Activated CD8-positive, alpha-beta memory T cell treated with anti-CD3 and anti-CD28 coated beads for 4 hours (primary cell): ENCODE measurements around the gene OLR1.

Experiments used
- DNase-seq, 2 donors: peaks; one replicate each; pipeline ENCODE4 v3.0.0-alpha.2; 2020; ENCODE audit warnings: low read depth in 2 of 2

Gene OLR1

DNA sequence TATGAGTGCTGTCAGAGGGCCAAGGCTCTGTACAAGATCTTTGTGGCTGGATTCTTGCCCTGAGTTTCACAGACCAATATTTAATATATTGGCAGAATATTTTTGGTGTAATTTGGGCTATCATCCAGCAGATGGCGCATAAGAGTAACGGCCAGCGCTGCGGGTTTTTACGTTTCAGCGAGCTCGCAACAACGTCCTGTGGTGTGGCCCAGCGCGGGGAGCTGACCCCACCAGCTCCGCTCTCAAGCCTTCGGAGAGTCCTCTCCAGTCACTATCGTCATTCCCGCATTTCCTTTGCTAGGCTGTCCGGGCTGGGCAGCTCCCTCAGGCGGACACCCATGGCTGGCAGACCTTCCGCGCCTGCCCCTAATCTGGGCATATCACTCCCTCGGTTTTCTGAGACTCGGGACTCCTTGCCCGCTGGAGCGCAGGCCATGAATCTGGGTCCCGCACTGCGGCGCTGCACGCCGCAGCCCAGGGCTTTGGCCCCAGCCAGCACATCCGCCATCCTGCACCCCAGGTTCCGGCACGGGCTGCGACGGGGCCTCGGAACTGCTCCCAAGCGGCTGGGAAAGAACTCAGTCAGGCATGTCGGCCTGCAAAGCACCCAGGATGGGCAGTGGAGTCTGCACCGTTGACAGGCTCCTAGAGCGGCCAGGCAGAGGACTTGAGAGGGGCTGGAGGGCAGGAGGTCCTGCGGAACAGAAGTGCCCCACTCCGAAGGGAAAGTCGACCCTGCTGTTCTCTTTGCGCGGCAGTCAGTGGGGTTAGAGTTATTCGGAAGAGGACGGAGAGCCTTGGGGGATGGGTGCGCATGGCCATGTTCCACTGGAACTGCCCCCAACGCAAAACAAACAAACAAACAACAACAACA lies 18.4 kb downstream of the OLR1 start:
- DNase-seq = peak; percentile 12 to 25

DNA sequence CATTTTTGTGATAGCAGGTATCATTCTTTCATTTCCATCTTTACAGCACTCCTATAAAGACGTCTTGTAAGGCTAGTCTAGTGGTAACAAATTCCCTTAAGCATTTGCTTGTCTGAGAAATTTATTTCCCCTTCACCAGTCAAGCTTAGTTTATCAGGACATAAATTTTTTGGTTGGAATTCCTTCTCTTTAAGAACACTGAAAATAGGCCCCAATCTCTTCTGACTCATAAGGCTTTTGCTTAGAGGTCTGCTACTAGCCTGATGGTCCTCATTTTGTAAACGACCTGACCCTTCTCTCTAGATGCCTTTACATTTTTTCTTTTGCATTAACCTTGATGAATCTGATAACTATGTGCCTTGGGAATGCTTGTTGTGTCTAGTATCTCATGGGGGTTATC lies 20.3 kb downstream of the OLR1 start:
- no peak for DNase-seq

DNA sequence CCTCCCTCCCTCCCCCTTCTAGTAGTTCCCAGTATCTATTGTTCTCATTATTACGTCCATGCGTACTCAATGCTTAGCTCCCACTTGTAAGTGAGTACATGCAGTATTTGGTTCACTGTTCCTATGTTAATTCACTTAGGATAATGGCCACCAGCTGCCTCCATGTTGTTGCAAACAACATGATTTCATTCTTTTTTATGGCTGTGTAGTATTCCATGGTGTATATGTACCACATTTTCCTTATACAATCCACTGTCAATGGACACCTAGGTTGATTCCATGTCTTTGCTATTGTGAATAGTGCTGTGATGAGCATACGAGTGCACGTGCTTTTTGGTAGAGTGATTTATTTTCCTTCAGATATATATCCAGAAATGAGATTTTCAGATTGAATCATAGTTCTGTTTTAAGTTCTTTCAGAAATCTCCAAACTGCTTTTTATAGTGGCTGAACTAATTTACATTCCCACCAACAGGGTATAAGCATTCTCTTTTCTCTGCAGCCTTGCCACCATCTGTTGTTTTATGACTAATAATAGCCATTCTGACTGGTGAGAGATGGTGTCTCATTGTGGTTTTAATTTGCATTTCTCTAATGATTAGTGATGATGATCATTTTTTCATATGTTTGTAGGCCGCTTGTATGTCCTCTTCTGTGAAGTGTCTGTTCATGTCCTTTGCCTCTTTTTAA lies 24.1 kb downstream of the OLR1 start:
- DNase-seq = no peak

DNA sequence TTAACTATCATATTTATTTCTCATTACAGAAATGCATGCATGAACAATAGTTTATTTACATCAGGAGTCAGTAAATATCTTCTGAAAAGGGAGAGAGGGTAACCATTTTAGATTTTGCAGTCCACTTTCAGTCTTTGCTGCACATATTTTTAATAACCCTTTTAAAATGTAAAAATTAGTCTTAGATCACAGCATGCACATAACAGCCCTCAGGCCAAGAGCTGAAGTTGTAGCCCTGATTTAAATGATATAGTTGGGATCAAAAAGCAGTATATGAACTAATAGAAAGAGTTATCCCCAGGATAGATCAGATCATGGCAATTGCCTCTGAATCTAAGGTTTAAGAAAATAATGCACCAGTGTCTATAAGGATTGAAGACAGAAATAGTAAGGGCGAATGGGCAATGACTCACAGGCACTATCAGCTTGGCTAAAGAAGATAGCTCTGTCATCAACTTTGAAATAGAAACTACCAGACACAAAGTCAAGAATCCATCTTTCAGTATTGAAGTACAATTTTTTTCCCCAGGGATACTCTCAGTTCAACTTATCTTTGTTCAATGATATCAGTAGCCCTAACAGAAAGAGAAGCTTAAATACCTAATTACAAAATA lies 28.8 kb downstream of the OLR1 start:
- DNase-seq = no peak

DNA sequence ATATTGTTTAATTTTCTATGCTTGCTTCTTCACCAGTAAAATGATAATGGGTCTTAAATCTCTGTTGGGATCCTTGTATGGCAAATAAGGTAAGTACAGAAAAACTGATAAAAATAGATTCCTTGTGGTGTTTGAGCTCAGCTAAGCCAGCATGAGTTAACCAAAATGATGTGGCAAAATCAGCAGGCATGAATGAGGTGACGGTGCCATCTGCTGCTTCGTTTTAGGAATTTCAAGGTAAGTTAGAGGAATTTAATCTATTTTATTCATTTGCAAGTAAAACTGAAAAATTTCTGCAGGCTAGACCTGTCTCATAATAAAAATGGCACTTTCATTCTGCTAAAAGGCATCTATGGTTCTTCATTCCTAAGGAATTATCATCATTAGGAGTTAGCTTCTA lies 31.9 kb downstream of the OLR1 start:
- DNase-seq = peak in 1 of 2 donors; percentile 18

DNA sequence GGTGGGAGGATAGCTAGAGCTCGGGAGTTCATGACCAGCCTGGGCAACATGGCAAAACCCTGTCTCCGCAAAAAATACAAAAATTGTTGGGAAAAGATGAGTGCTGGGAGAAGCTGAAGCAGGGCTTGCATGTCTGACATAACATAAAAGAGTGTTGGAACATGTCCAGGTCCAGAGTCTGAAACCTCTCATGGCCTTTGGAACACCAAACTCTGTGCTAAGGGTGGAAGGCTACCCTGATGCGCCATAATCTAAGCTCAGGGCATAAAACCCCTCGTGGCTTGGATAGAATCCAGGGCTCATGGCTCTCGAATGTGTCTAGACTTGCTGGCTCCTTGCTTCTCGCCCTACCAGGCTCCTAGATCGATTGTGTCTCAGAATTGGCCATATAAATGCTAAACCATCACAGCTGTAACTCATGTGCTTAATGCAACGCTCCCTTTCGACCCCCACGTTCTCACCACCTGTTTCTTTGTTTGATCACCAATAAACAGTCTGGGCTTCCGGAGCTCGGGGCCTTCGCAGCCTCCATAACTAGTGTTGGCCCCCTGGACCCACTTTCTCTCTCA lies 35.2 kb downstream of the OLR1 start:
- no peak for DNase-seq

DNA sequence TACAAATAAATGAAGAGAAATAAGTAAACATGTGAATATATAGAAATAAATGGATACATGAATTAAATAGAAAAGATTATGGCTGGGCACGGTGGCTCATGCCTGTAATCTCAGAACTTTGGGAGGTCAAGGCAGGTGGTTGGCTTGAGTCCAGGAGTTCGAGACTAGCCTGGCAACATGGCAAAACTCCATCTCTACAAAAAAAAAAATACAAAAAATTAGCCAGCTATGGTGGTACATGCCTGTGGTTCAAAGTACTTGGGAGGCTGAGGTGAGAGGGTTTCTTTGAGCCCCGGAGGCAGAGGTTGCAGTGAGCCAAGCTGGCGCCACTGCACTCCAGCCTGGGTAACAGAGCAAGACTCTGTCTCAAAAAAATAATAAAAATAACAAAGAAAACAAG lies 36.8 kb downstream of the OLR1 start:
- no peak for DNase-seq

DNA sequence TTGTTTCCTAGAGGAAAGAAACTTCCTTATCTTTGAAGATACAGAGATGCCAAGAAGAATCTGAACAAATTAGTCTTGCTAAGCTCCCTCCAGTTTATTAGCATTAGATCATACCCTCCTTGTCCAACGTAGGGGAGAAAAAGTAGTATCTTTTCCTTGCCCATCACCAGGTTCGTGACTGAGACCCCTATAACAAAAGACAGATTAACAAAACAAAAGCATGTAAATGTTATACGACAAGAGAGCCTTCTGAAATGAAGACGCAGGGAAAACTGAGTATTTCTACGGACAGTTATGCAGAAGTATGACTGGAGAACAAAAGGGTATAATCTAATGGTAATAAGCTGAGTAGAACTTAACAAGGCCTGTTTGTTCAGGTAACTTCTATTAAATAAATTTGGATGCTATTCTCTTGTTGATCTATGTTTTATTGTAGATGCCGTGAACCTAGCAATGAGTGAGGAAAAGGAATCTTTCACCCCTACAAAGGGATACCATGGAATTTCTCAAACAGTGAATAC lies 39.0 kb downstream of the OLR1 start:
- no peak for DNase-seq

DNA sequence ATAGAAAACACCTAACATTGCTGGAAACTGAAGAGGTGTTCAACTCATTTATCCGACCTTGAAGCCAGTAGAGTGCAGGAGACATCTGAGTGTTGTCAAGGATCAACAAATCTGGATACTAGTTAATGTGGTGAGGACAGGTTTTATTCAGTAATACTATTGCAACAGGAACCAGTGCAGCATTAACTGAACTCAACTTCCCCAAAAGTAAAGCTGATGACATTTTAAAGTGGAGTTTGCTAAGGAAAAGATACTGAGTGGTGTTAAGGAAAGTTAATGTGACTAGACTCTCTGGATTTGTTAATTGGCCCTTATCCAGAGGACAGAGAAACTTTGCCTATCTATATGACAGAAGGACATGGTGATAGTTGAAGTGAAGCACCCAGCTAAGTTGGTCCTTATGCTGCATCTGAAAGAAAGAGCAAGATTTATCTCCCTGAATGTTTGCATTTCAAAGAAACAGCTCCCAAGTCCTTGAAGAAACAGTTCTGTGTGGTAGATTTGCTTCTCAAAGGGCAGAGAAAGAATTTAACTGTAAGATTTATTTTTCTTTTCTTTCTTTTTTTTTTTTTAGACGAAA lies 40.7 kb downstream of the OLR1 start:
- DNase-seq = no peak

DNA sequence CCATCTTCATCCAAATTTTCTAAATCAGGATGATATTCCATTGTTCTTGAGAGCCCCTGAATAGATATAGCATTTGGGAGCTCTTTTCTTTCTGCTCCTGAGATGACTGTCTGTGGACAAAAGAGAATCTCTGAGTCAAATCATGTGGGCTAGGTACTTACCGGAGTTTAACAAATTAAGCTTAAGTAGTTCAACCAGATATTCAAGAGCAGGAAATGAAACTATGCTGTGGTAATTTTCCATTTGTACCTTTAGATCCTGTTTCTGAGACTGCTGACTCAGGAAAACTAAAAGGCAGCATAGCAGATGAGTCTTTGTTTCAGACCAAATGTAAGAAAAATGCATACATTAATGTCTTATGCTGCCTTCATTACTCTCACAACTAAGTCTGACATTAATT lies 41.9 kb downstream of the OLR1 start, which contains the start of gene CLEC7A:
TSS of gene CLEC7A (minus strand) at position 158 of the 400 bp plus-strand sequence. CDS start at position 41, 117 bp downstream.
- no peak for DNase-seq

DNA sequence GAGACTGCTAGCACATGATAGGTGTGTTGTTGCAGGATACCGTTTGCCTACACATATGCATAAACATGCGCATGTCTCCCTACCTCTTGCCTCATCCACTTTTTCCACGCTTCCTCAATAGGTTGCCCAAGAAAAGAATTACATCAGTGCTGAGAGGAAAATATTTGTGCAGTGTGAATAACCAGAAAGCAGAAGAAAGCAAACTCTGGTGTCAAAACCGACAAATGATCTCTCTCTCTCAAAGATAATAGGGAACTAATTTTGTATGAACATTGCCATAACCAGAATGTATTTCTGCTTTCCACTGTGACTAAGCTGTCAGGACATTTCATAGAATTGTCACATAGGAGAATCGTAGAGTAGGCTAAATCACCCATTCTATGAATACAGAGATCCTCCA lies 43.2 kb downstream of the OLR1 start:
- DNase-seq = no peak

DNA sequence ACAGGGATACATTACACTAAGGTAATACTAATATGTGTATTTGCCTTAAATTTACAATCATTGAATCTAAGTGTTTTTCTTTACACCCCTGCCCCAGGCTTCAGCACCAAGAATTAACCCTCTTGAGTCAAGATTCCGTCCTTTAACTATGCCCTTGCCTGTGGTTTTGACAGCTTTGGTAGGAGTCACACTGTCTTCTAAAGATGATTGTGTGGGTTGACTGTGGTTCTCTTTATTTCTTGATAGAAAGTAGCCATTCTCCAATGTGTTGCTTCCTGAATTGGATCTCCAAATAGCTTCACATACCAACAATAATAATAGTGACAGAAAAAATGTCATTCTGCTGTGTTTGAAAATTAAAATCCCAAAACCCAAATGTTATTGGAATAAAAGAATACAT lies 45.5 kb downstream of the OLR1 start:
- DNase-seq = no peak

DNA sequence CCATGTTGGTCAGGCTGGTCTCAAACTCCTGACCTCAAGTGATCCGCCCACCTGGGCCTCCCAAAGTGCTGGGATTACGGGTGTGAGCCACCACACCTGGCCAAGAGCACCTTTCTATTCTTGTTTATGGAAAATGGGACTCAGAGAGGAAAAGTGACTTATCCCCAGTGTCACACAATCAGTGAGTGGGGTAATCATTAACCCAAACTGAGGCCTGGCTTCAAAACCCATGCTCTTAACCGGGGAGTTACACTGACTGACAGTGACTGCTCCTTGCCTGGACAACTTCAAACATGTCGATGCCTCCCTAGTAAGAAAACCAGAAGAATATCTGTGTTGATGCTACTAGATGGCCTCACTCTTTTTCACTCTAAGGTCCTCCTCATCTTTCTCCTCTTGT lies 49.2 kb downstream of the OLR1 start:
- DNase-seq = no peak

DNA sequence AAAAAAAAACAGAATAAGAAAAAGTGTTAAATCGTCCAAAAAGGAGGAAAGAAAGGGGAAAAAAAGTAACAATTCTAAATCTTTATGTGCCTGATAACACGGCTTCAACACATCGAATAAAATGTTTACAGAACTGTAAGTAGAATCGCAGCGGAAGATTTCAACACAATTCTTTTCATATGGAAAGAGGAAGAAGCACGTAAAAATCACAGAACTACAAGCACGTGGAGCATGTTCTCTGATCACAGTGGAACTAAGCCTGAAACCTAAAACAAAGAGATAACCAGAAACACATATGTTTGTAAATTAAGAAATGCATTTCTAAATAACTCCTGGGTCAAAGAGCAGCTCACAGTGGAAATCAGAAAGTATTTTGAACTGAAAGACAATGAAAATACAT lies 50.7 kb downstream of the OLR1 start:
- no peak for DNase-seq

DNA sequence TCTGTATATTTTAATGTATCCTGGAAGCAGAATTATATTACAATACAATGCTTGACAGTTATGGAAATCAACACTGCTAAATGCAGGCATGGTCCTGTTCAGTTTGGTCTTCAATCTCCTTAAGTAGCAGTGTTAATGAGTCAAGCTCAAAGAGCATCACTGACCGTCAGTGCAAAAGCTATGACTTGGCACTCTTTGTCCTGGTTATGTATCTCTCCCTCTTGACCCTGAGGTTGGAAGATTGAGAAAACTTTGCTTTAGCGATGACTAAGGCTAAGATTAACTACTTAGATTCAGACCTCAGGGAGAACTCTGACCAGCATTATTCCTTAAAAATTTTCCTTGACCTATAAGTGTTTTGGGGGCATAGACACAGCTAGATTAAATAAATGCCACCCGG lies 52.9 kb downstream of the OLR1 start:
- no peak for DNase-seq

DNA sequence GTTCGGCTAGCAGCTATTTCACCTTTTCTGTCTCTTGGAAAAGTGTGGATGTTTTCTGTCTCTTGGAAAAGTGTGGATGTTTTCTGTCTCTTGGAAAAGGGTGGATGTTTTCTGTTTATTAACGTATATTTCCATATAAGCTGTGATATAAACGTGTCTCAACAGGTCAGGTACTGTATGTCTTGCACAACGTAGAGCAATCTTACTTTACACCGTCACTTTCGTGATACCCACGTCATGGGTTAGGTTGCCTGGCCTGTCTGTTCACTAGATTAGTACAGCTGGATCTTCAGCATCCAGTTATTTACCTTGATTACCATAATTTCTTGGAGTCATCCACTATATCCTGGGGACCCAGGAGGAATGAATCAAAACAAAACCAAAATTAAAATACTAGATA lies 56.0 kb downstream of the OLR1 start:
- no peak for DNase-seq

DNA sequence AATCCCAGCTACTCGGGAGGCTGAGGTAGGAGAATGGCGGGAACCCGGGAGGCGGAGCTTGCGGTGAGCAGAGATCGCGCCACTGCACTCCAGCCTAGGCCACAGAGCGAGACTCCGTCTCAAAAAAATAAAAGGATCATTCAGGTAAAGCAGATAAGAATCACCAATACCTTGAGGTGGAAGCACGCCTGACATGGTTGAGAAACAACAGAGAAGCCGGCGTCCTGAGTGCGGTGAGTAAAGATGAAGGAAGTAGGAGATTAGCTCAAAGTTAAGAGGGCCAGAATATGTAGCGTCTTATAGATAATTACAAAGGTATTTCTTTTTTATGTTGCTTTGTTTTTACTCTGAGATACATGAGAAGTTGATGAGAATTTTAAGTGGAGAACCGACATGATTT lies 56.6 kb downstream of the OLR1 start:
- no peak for DNase-seq

DNA sequence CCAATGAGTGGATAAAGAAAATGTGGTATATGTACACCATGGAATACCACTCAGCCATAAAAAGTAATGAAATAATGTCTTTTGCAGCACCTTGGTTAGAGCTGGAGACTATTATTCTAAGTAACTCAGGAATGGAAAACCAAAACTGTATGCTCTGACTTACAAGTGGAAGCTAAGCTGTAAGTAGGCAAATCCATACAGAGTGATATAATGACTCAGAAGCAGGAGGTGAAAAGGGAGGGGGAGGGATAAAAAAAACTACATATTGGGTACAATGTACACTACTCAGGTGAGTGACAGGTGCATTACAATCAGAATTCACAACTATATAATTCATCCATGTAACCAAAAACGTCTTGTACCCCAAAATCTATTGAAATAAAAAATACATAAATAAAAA lies 58.0 kb downstream of the OLR1 start:
- no peak for DNase-seq

DNA sequence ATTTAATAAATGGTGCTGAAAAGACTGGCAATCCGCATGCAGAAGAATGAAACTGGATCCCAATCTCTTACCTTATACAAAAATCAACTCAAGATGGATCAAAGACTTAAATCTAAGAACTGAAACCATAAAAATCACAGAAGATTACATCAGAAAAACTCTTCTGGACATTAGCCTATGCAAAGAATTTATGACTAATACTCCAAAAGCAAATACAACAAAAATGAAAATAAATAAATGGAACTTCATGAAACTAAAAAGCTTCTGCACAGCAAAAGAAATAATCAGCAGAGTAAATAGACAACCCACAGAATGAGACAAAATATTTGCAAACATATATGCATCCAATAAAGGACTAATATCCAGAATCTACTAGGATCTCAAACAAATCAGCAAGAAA lies 58.9 kb downstream of the OLR1 start:
- DNase-seq = no peak

DNA sequence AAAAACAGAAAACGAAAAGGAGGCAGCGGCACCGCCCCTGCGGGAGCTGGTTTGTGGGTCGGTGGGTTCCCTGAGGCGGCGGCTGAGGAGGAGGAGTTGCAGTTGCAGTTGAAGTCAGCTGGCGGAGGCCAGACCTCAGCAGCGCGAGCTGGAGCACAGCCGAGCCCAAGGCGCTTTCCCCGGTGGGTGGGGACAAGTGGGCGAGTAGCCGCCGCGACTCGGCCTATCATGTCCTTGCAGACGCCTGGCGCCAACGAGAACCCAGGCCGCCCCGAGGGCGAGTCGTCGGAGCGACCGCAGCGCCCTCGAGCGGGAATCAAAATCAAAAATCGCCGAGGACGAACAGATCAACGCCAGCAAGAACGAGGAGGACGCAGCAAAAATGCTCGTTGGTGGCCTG lies 60.5 kb downstream of the OLR1 start:
- no peak for DNase-seq

DNA sequence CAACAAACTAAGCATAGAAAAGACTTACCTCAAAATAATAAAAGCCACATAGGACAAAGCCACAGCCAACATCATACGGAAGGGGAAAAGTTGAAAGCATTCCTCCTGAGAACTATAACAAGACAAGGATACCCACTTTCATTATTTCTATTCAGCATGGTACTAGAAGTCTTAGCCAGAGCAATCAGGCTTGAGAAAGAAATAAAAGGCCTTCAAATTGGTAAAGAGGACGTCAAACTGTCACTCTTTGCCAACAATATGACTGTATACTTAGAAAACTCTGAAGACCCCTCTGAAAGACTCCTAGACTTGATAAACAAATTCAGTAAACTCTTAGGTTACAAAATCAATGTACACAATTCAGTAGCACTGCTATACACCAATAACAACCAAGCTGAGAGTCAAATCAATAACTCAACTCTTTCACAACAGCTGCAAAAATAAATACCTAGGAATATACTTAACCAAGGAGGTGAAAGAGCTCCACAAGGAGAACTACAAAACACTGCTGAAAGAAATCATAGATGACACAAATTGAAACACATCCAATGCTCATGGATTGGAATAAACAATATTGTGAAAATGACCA lies 61.6 kb downstream of the OLR1 start:
- DNase-seq = no peak
